ENCODE data around the gene TRIM75.

DNA sequence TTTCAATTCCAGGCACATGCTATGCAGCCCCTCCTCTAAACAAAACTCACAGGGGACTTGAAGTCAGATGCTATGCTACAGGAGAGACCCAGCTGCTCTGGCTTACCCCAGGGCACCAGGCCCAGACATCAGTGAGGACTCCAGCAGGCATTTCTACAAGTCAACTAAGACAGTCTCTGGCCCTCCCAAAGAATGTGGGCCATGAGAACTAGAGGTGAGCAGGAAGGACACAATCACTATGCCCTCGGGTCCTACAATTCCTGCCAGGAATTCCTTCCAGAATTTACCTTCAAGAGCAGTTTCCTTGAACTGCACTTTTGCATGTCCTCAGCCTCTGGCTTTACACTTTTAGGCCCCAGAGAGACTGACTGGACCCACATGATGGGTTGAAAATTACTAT lies 41.6 kb downstream of the TRIM75 start:
- no peak for TF ChIP-seq CTCF (IDR thresholded peaks at IDR 0.05 in 8 of 11, conservative IDR thresholded peaks at IDR 0.05 in 3 of 11)
- TF ChIP-seq POLR2A (IDR thresholded peaks at IDR 0.05): no peak
- TF ChIP-seq POLR2AphosphoS5 (IDR thresholded peaks at IDR 0.05): no peak
